ENCODE results near the gene AIP.
"Not testable (repeated sequence)": the region's sequence is repeated elsewhere in the genome, so short reads cannot be mapped to it uniquely, and the experiment has no call there.

Gene AIP

GRCh38 chr11:67469508-67469811 lies 13.4 kb upstream of the AIP start:
- no peak for DNase-seq

GRCh38 chr11:67470337-67471002 lies 12.4 kb upstream of the AIP start:
- DNase-seq, result no peak

GRCh38 chr11:67472882-67473281 lies 9.9 kb upstream of the AIP start:
- DNase-seq, result no peak

GRCh38 chr11:67476692-67477091 lies 6.1 kb upstream of the AIP start:
- not testable (repeated sequence) for DNase-seq

GRCh38 chr11:67477344-67478050 lies 5.3 kb upstream of the AIP start:
- DNase-seq, result not testable (repeated sequence)

- DNase-seq, result no peak
Observed at GRCh38 chr11:67482275-67482826, 475 bp upstream of the AIP start.

GRCh38 chr11:67483831-67484665 lies 1.2 kb downstream of the AIP start:
- peak; percentile 32 for DNase-seq

- peak; percentile 65 for DNase-seq
Observed at GRCh38 chr11:67484847-67485311, 2.1 kb downstream of the AIP start.

- peak; percentile 69 for DNase-seq
Observed at GRCh38 chr11:67485873-67486361, 3.1 kb downstream of the AIP start.

- no peak for DNase-seq
Observed at GRCh38 chr11:67486481-67487195, 3.8 kb downstream of the AIP start.

- no peak for DNase-seq
Observed at GRCh38 chr11:67489203-67489884, 6.5 kb downstream of the AIP start.

GRCh38 chr11:67489885-67490726 lies 7.3 kb downstream of the AIP start:
- DNase-seq, result no peak

GRCh38 chr11:67490727-67491065 lies 7.9 kb downstream of the AIP start:
- DNase-seq, result no peak

GRCh38 chr11:67491276-67492068 lies 8.6 kb downstream of the AIP start:
- DNase-seq, result no peak

- no peak for DNase-seq
Observed at GRCh38 chr11:67492069-67492727, 9.4 kb downstream of the AIP start.

- no peak for DNase-seq
Observed at GRCh38 chr11:67492801-67493547, 10.1 kb downstream of the AIP start.

GRCh38 chr11:67493548-67494370 lies 10.9 kb downstream of the AIP start:
- no peak for DNase-seq

Data from CD4-positive, alpha-beta T cell treated with Interferon gamma for 1 hour (primary cell).